Endothelial cell of umbilical vein (primary cell): Measurements from ENCODE around the gene MBD3L2.
"Not testable (repeated sequence)": the region's sequence is repeated elsewhere in the genome, so short reads cannot be mapped to it uniquely, and the experiment has no call there.

Source experiments
- CTCF ChIP-seq, 2 donors: IDR thresholded peaks; 1 replicate in 1 of 2; 2 replicates in 1 of 2; pipeline ENCODE4 v1.5.1; 2011; ENCODE audit warnings: low read length in 2 of 2, mild to moderate bottlenecking in 2 of 2, moderate library complexity in 2 of 2, control low read depth in 1 of 2, inconsistent platforms in 1 of 2, low read depth in 1 of 2; ENCODE audit not compliant: insufficient read depth in 1 of 2; ENCODE audit errors: extremely low read depth in 1 of 2
- JUN ChIP-seq: IDR thresholded peaks from 2 replicates; pipeline ENCODE4 v1.6.1; 2011; ENCODE audit warnings: borderline replicate concordance, low read depth; ENCODE audit not compliant: insufficient read length, insufficient read depth

GRCh38 chr19:7040079-7040478 is 9.0 kb upstream of the MBD3L2 start, which contains the start of gene MBD3L4:
- TF ChIP-seq CTCF (IDR thresholded peaks at IDR 0.05; ENCODE audit: extremely low read depth in 1 of 2, insufficient read depth in 1 of 2, low read depth in 1 of 2, low read length in 2 of 2); JUN: not testable (repeated sequence)
